ENCODE data around the gene DOC2B. TPM values are rescaled to one million over a fixed set of nuclear protein-coding genes. Genes with fewer than 3 reads are reported as not detected.

Gene DOC2B
- total and polyA plus RNA-seq, 2 of the 8 experiments (the other 6 are each of a cell fraction or from before 2014, with no cell fraction given) = 1.3 to 3.3 TPM

GRCh38 chr17:142102-142661 lies 39.3 kb downstream of the DOC2B start (continued):
- TF ChIP-seq CTCF (IDR thresholded peaks at IDR 0.05; ENCODE audit: control extremely low read depth in 1 of 3, insufficient read depth in 1 of 3, low read depth in 1 of 3, low read length in 3 of 3) (no peak), SP1 (IDR thresholded peaks at IDR 0.05; ENCODE audit: low read depth, low read length) (no peak), CHD1 (IDR thresholded peaks at IDR 0.05; ENCODE audit: low read depth, low read length) (no peak), CHD7 (IDR thresholded peaks at IDR 0.05; ENCODE audit: insufficient replicate concordance, low read length) (no peak), RBBP5 (IDR thresholded peaks at IDR 0.05; ENCODE audit: borderline replicate concordance, low read depth, low read length) (no peak), RNF2 (IDR thresholded peaks at IDR 0.05; ENCODE audit: borderline replicate concordance, low read depth, low read length, missing control alignments, poor library complexity, severe bottlenecking) (no peak), RXRA (IDR thresholded peaks at IDR 0.05; ENCODE audit: insufficient read depth, low read depth, low read length) (no peak), SP4 (IDR thresholded peaks at IDR 0.05; ENCODE audit: low read length) (no peak)

All from H1 (cell line).